ENCODE data around the gene ETV5.

Gene ETV5

DNA sequence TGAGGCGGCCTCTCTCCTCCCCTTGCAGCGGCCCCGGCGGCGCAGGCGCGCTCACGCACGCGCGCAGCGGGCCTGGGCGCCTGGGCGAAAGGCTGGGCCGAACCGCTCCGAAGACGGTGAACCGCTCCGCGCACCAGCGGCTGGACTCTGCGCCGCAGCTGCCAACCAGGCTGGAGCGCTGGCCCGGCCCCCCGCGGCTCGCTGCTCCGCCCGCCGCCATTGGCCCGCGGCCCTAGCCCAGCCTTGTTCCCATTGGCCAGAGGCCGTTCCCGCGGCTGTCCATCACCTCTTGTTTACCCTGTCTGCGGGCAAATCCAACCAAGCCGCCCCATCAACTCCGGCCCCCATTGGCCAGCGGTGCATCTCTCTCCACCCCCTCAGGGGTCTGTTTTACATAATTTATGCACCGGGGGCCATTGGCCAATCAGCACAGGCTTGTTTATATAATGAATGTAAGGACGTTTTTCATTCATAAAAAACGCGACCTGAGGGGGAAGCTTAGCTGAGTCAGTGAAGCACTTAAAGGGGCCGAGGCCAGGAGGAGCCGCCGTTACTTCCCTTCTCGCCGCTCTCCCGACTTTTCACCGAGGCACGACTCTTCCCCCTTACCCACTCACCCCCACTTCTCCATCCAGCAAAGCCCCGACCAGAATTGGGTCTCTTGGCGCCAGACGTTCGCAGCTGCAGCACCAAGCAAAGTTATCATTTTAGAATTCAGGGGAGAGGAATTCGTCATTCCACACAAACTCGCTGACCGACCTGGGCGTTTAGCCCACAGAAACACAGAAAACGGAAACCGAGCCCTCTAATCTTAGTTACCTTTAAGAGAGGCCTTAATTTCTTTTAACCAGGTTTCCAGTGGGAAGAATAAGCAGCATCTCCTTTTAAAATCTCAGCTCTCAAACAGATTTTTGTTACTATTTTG is at the start of gene ETV5:
ETV5 (minus strand) TSS at position 149 of the 925 bp plus-strand sequence. CDS start 3,221 bp downstream, outside the sequence.
- DNase-seq = peak; percentile 38

DNA sequence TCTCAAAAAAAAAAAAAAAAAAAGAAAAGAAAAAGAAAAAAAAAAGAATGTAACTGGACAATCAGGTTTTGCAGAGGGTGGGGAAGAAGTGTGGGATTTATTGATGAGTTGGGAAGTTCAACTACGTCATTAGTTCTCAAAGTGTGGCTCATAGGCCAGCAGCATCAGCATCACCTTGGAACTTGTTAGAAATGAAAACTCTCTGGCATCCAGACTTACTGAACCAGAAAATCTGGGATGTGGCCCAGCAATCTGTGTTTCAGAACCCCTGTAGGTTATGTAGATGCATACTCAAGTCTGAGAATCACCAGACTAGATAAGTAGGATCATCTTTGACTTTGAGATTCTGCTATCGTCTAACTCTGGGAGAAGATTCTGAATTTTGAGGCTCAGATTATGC is 45.8 kb upstream of the ETV5 start:
- no peak for DNase-seq

DNA sequence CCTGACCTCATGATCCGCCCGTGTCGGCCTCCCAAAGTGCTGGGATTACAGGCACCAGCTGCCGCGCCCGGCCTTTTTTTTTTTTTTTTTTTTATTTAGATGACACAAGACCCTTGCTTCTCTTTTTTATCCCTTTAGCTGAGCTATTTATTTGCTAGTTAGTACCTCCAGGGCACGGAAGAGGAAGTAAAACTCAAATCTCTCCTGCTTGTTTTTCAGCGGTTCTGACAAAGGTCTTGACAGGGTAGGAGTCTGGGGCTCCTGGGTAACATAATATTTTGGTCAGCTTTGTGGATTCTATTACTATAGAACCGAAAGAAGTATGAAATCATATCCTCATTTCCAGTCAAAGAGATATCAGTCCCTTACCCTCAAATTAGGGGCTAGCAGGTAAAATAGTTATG is 44.0 kb upstream of the ETV5 start:
- DNase-seq = no peak

DNA sequence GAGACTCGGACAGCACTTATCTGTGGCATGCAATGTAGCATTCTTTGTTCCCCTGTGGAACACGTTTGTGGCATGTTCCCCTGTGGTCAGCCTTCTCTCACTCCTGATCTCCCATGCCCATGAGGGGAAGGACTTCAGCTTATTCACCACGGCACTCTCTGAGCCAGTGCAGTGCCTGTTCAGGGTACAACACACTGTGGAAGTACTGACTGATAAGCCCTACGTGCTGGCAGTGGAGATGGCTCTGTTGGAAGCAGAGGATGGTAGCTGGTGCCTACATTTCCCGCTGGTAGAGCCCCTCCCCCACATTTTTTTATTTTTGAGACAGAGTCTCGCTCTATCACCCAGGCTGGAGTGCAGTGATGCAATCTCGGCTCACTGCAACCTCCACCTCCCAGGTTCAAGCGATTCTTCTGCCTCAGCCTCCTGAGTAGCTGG is 43.5 kb upstream of the ETV5 start:
- DNase-seq = no peak

DNA sequence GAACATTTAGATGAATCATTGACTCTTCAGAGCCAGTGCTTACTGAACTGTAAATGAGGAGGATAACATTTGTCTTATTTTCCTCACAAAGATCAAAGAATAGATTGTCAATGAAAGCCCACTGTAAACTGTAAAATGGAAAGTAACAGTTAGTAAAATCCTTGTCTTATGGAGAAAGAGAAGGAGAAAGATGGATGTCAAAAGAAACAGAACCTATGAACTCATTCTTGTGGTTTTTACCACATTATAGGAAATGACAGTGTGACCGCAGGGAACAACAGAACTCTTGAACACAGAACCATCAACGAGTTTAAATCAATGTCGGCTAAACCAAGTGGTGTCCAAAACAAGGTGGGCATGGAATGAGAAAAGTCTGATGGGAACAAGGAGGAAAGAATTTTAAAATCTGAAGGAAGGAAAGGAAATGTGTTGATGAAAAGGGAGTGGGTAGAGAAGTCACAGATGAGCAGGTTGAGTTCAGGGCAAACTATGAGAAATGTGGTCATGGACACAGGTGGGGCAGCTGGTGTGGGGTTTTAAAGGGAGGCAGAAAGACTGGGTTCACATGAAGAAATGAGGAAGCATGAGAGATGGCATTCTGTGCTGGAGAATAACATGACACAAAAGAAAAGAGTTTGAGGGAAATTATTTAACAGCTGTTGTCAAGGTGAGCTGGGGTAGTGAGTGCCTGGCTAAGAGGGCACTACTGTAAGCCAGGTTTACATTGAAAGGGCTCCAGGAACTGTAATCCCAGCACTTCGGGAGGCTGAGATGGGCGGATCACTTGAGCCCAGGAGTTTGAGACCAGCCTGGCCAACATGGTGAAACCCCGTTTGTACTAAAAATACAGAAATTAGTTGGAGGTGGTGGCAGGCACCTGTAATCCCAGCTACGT is 42.4 kb upstream of the ETV5 start:
- DNase-seq = no peak

DNA sequence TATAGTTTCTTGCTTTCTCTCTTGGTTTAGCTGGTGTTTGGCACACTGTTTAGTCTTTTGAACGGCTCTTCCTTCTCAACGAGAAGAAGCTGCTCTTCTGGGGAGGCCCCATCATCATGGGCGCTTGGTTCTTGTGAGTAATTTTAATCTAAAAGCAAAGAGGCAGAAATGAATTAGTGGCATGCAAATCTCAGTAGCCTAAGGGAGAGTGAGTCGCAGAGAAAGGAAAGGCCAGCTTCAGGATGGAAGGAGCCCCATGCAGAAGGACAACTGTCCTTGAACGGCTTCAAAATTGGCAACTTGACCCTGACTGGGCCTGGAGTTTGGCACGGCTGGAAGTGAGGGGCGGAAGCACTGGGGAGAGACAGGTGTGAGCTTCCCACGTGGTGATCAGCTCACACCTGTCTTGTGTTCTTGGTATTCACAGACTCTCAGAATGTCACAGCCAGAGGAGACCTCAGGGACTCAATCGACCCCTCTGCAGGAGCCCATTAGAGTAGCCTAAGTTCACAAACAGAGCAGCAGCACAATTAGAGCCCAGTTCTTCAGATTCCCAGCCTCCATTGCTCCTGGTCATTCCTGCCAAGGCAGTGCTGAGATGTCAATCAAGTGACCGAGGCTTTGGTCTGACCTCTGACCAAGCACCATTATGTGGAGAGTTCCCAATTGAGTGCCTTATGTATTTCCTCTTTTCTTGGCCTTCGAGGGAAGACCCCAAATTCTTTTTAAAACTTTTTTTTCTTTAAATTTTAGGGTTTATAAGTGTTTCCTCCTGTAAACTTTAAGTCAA is 41.3 kb upstream of the ETV5 start:
- no peak for DNase-seq

DNA sequence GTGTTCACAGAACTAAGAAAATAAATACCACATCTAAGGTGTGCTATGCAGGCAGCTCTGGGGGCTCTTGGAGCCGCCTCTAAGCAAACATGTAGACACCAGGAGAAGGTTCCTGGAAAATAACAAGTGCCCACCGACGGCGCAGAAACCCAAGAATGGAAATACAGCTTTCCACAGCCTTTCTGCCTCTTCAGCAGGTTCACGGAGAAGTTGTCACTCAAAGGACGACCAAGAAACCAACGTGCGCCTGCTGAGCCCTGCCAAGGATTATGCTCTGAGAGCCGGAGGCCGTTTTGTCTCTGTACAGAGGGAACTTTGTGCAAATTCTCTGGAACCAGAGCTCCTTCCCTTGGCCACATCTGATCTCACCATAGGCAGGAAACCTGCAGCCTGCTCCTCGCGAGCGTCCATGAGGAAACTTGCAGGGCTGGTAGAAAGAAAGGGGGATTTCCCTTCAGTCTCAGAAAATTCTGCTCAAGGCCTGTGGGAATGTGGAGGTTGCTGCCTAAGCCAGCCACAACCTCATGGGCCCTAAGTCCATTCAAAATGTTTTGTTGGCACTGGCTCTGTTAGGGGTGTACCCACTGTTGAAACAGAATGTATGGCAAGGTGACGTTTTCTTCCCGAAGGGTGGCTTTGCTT is 40.6 kb upstream of the ETV5 start:
- DNase-seq = no peak

DNA sequence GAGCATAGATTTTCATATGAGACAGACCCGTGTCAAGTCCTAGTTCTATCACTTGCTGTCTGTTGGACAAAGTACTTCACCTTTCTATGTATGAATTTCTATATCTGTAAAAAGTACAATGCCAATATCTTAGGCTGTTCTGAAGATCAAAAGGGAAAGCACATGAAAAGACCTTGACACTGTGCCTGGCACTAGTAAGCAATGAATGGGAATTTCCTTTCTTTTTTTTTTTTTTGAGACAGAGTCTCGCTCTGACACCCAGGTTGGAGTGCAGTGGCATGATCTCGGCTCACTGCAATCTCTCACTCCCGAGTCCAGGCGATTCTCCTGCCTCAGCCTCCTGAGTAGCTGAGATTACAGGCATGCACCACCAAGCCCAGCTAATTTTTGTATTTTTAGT is 35.4 kb upstream of the ETV5 start:
- no peak for DNase-seq

DNA sequence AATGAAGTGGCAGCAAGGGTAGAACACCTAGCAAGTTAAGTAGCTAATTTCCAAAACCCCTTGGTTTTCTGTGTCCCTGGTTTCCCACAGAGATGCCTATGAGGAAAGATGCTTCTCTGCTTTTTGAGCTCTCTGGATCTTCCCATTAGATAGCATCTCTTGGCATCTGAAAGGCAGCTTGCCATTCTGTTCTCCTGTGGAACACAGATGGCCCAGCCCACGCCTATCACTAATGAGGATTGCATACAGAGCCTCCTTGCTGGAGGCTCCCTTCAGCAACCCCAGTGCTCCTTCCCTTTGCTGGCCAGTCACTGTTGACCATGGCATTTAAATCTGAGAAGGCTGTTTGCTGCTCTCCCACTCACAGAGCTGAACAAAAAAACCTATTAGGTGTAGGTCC is 34.4 kb upstream of the ETV5 start:
- no peak for DNase-seq

DNA sequence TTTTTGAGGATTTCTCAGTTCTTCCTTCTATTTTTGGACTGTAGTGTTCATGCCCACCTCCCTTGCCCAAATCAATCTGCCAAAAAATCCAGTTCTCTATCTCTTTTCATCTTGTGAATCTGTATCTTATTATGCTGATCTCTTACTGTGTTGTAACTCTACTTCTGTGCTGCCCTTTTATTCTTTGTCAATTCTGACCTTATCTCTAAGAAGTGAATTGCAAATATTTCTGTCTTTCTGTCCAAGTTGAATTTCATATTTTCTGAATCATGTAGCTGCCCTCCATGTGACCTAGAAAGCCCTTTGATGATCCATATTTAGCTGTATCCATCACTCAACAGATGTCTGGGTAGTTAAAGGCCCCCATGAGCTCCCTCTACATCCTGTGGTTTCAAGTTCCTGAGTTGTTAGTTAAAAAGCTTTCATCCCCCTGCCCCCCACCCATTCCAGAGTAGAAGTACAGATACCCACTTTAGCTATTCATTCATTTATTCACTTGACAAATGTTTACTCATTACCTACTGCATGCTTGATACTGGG is 33.6 kb upstream of the ETV5 start:
- no peak for DNase-seq

DNA sequence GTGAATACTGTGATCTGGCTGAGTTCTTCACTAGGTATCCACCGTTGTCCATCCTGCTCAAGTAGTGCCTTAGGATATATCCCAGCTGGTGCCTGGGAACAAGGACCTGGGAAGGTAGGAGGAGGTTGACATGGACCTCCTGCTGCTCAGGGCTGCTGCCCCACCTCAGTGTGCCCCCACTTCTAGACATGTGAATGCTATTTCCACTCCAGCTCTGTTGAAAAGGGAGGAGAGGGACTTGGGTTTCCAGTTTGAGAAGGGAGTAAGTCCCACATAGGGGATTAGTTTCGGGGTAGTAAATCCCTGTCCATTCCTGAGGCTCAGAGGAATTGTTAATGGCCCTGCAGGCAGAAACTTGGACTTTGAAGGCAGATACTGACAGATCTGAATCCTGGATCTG is 32.9 kb upstream of the ETV5 start:
- no peak for DNase-seq

DNA sequence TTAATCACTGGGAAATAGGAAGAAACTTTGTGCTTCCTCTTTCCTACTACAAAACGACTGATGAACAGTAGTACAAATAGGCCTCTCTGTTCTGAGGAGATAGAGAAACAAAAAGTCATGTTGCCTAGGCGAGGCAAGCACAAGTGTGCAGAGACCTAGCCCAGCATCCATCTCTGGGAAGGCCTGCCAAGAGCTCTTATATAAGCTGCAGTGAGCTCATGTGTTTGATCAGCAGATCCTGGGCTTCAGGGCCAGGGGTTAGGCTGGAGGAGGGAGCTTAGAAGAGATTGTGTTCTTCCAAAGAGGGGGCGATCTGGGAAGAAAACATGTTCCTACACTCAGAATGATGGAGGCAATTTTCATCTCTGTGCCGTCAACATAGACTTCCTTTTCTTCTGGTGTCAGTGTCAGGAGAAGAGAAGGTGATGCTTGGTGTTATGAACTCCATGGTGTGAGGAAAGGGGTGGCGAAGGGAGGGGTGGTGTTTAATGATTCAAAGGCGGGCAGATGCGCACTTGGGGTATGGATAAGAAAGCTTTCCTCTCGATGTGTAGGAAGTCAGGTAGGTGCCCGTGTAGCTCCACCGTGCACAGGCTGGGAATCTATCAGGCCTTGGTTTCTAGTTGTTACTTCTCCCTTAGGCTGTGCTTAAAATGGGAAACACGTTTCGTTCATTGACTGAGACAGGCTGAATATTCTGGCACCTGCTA is 29.5 kb upstream of the ETV5 start:
- no peak for DNase-seq

DNA sequence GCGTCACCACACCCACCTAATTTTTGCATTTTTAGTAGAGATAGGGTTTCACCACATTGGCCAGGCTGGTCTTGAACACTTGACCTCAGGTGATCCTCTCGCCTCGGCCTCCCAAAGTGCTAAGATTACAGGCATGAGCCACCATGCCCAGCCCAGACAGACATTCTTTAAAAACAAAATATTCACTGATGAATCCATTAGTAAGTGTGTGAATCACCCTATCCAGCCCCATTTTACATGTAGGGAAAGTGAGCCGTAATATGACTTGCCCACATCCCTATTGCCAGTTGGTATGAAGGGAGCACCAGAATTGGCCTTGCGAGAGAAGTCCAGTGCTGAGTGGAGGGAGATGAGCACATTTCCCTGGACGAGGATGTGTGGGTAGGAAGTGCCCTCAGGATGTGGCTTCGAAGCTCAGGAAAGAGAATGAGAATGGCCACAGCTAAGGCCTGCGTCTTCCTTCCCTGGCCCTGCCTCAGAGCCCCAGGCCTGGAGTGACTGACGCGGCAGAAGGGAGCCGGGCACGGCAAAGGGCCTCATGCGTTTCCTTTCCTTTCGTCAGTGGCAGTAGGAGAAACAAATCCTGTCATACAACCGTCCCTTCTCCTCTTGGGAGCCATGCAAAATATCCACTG is 28.3 kb upstream of the ETV5 start:
- DNase-seq = no peak

DNA sequence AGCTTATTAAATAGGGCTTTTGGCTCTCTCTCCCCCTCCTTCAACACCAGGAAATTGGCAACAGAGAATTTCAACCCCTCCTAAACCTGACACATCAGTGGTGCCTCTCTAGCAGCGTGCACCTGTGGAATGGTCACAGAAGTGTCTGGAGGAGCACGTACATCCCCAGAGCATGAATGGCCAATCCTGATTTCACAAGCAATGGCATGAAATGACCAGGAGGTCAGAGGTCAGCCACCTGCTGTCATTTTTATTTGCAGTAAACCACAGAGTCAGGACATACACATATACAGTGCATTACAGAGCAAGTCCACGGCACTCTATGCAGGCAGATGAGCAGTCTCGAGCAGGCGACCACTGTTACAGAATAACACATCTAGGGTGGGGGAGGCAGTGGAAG is 25.1 kb upstream of the ETV5 start:
- DNase-seq = no peak

DNA sequence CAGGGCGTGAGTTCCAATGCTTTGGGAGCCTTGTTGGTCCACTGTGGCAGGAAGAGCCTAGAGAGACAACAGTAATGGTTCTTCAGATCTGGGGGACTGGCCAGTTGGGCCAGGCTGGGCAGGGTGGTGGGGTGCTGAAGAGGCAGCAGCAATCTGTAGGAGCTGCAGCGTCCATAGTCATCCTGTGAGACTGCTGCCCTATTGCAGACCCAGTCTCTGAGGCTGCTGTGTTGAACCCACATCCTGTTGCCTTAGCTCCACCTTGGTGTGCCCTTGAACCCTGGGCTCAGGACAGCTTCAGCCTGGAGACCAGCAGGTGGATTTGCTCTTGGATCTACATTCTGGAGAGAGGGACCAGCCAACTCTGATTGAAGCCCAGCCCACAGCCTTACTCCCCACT is 23.6 kb upstream of the ETV5 start:
- no peak for DNase-seq

DNA sequence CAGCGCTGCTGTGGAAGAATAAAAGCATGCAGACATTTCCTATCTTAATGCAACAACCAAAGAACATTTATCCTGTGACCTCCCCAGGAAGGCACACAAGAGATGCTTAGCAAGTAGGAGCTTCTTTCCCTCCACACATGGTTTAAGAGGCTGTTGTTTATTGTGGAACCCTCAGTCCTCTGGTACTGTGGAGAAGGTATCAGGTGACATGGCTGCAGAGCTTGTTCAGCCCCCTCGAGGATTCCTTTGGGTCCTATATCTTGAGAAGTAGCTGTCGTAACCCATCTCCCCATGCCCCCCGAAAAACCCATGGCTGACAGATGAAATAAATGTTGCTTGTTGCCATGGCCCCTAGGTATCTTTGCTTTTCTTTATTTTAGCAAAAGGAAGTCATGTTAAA is 20.3 kb upstream of the ETV5 start:
- DNase-seq = no peak

DNA sequence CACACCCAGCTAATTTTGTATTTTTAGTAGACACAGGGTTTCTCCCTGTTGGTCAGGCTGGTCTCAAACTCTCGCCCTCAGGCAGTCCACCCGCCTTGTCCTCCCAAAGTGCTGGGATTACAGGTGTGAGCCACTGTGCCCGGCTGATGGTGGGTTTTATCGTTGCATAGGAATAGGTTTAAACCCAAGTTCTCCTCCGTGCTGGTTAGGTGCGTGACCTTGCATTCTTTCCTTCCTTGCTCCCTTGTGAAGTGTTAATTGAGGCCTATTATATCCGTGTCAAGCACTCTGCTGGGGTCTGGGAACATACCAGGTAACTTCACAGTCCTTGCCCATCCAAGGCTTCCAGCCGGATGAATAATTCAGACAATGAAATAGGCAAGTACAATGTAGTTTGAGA is 19.3 kb upstream of the ETV5 start:
- no peak for DNase-seq

DNA sequence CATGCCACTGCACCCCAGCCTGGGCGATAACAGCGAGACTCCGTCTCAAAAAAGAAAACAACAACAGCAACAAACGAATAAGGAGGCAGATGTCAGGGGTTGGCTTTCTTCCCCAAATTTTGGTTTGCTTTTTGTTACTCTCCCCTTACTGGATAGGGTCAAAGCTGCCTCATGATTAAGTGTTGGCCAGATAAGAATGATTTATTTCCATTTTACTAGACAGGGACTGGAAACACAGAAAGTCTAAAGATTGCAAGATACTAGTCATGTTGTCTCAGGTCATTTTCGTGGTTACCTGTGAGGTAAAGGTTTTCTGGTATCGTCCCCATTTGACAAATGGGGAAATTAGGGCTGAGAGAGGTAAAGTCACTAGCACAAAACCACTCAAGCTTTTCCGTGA is 18.6 kb upstream of the ETV5 start:
- DNase-seq = no peak

DNA sequence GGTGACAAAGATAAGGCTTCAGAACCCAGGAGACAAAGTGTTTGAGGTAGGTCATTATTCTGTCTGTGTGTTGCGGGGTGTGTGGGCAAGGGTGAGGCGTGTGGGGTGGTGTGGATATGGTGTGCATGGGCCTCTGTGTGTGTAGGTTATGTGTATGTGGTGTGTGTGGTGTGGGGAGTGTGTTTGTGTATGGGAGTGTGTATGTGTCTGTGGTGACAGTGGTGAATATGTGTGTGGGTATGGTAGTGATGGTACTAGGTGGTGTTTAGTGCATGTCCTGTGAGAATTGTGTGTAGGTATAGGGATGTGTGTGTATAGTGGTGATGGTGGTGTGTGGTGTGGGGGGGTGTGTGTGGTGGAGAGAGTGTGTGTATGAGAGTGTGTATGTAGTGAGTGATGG is 16.2 kb upstream of the ETV5 start:
- DNase-seq = no peak

DNA sequence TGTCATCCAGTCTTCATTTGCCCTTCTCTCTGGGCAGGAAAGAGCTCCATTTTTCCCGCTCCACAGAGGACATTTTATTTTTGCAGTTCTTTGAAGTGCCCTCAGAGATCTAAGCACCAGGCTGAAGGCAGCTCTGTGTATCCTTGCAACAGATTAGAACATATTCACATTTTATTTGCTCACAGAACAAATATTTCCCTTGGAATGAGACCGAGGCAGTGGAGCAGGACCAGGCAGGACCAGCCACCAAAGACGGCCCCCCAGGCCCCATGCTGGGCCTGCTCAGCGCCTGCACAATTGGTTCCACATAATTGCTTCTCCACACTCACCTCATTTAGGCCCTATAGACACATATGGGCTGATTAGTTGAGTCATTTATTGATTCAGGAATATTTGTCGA is 15.7 kb upstream of the ETV5 start:
- no peak for DNase-seq

DNA sequence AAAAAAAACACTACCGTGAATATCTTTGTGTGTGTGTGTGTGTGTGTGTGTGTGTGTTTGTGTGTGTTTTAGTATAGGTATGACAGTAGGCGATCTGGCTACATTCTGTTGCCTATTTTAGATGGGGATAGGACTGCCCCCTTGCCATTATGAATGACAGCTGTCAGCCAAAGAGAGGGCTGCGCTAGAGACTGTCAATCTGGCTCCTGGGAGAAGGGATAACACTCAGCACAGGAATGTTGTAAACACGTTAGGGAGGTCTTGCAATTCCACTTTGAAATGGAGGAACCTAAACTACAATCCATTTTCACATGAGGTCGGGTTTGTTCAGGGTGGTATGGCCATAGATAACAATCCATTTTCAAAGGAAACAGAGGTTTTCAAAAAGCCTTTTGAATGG is 14.1 kb upstream of the ETV5 start:
- no peak for DNase-seq

Measured in COR-L47 (cell line).